ENCODE data around the gene ZSCAN12. TPM values are rescaled to one million over a fixed set of nuclear protein-coding genes. Genes with fewer than 3 reads are reported as not detected.

ZSCAN12 gene
- total and polyA plus RNA-seq, 2 of the 13 experiments (the other 11 are each of a cell fraction or from before 2014, with no cell fraction given): 2.8 to 8.9 TPM

GRCh38 chr6:28401172-28401571 is 1.6 kb upstream of the ZSCAN12 start:
- H3K9me3 ChIP-seq (ENCODE audit: low read length): no peaks in the 10 kb centered on the region
- H2AFZ ChIP-seq (ENCODE audit: low read length): no peak overlapping the region
- no peaks in the 10 kb centered on the region; a peak in 1 of 5 replicates for H3K27me3 ChIP-seq (ENCODE audit: control insufficient read depth in 1 of 2, insufficient read depth in 2 of 2, low read length in 2 of 2)
- DNase-seq (ENCODE audit: low spot score): no peak
- no TSS peak for BruUV-seq (replicated peaks)
- H3K4me2 ChIP-seq (ENCODE audit: low read depth, low read length): no peak overlapping the region
- H3K4me3 ChIP-seq (replicated peaks in 1 of 3; ENCODE audit: insufficient read depth in 1 of 3, low read depth in 2 of 3, low read length in 3 of 3): no peak overlapping the region
- no peak for ATAC-seq
- peaks cover 32% of the 10 kb centered on the region for H3K4me1 ChIP-seq (ENCODE audit: insufficient read depth, low read length)
- intact Hi-C loops (cut with micrococcal nuclease; ENCODE audit: unreplicated experiment) (no loop called here), in situ Hi-C loops (cut with HindIII; ENCODE audit: extremely low pct_ligation_motif_present, low pct_unique_long_range_greater_than_20kb) (no loop called here)
- H4K20me1 ChIP-seq (ENCODE audit: insufficient read depth, low read length): no peaks in the 10 kb centered on the region
- no peak overlapping the region for H3K9ac ChIP-seq (ENCODE audit: insufficient read depth, low read depth, low read length)
- no peak overlapping the region for H3K27ac ChIP-seq (ENCODE audit: extremely low read length, insufficient read depth, low read length)
- H3K79me2 ChIP-seq (ENCODE audit: insufficient read depth, low read length): peaks cover 24% of the 10 kb centered on the region
- 81% methylated on average over 1 of the region's 1 CpG for WGBS (ENCODE audit: low lambda C conversion rate)
- H3K36me3 ChIP-seq (replicated peaks in 1 of 2; ENCODE audit: control insufficient read depth in 1 of 2, insufficient read depth in 2 of 2, low read length in 2 of 2): peaks cover 2 to 13% of the 10 kb centered on the region in 2 experiments; a peak in 3 of 5 replicates
- ChIA-PET POLR2A (interaction anchor here (1.2 kb wide), 1 partner anchor 18 kb away, joined by 3 read pairs; no protein-coding TSS in a partner anchor), CTCF (ENCODE audit: low intra/inter-chr PET ratio, low total read pairs) (no interaction called here)
- no peak for FAIRE-seq
- TF ChIP-seq ZMYM4 (CRISPR knock-in tag; IDR thresholded peaks at IDR 0.05) (no peak), TSC22D2 (CRISPR knock-in tag; IDR thresholded peaks at IDR 0.05; ENCODE audit: borderline replicate concordance) (no peak), MZF1 (CRISPR knock-in tag; IDR thresholded peaks at IDR 0.05; ENCODE audit: borderline replicate concordance) (no peak), ZBTB49 (CRISPR knock-in tag; IDR thresholded peaks at IDR 0.05; ENCODE audit: borderline replicate concordance) (no peak), ZNF282 (IDR thresholded peaks at IDR 0.05; ENCODE audit: partially characterized antibody) (no peak), BCL6 (CRISPR knock-in tag; IDR thresholded peaks at IDR 0.05) (no peak), ZNF660 (CRISPR knock-in tag; IDR thresholded peaks at IDR 0.05; ENCODE audit: borderline replicate concordance, low read depth) (no peak), ZNF136 (CRISPR knock-in tag; IDR thresholded peaks at IDR 0.05; ENCODE audit: low read depth) (no peak), ZBTB26 (CRISPR knock-in tag; IDR thresholded peaks at IDR 0.05; ENCODE audit: borderline replicate concordance) (no peak), HMGXB4 (CRISPR knock-in tag; IDR thresholded peaks at IDR 0.05; ENCODE audit: borderline replicate concordance in 1 of 2, low read depth in 1 of 2) (no peak), ARNT2 (CRISPR knock-in tag; IDR thresholded peaks at IDR 0.05; ENCODE audit: low read depth) (no peak), TP53 (CRISPR knock-in tag; conservative IDR thresholded peaks at IDR 0.05) (no peak), SMARCC2 (IDR thresholded peaks at IDR 0.05) (no peak), ZKSCAN5 (CRISPR knock-in tag; IDR thresholded peaks at IDR 0.05) (no peak), KLF16 (CRISPR knock-in tag; IDR thresholded peaks at IDR 0.05) (no peak), ZNF552 (CRISPR knock-in tag; IDR thresholded peaks at IDR 0.05; ENCODE audit: borderline replicate concordance) (no peak)

Measured in HepG2 (cell line).